HG02938 (cell line): ENCODE measurements around the gene PTPRG.

Experiments
- ATAC-seq: cut with Tn5 transposase; IDR thresholded peaks from one replicate; pipeline ENCODE4 v1.9.1; 2021; ENCODE audit warnings: mild to moderate bottlenecking, moderate library complexity; ENCODE audit not compliant: unreplicated experiment

The PTPRG gene

DNA sequence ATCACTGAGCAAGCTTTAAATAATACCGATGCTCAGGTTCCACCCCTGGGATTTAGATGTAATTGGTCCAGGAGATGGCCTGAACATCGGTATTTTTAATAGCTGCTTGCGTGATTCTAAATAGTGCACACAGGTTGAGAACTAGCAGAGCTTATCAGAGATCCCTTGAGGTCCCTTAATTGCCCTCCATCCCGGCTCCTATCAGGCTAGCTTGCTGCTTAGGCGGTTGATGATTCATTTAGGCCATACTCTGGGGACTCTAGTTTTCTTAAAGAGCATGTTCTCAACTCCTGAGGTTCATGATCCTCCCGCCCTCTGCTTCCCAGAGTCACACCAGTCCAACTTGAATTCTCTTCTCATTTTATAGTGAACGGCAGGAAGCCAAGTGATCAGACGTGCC, 531.7 kb downstream of the PTPRG start:
- ATAC-seq, result no peak

DNA sequence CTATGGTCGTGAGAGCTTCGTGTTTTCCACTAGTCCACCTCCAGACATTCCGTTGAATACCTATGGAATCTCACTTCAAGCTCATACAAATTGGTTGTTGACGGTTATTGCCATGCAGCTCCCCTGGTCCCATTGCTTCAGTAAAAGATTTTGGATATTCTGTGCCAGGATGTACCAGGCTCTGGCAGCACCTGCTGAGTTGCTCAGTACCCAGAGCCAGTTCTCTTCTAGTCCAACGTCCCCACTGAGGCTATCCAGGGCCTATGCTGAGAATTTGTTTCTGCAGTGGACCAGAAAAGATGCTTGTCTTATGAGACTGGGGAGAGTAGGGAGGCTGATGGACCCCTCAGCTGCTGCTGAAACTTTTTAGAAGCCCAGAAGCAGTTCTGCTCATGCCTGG, 533.1 kb downstream of the PTPRG start:
- no peak for ATAC-seq

DNA sequence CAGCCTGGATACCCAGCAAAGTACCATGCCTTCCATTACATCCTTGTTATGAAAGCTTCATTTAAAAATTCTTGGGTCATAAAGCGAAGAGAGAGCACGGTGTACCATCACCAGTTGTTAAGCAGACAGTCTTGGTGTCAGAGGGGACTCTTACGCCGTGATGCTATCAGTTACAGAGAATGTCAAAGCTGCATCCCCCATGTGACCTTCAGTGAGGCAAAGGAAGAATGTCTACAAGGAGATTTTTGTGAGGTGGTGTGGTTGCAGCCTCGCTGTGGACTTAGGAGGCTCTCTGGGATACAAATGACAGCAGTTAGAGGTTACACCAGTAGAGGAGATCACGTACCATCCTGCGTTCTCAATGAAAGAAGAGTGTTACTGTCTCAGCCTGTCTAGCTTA, 533.7 kb downstream of the PTPRG start:
- no peak for ATAC-seq

DNA sequence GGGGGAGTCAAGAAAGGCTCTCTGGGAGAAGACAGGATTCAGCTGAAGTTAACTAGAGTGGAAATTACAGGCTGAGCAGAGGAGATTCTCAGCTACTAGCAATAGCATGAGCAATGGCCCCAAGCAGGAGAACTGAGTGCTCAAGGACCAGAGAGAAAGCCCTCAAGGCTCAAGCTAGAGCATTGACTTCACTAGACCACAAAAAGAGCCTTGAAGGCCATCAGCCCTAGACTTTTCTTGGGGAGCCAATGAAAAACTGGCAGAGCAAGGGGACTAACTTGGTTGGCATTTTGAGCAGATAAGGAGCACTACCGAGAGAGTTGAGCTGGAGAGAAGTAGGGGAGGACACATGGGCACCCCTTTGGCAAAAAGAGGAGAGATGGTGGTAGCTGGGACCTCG, 534.4 kb downstream of the PTPRG start:
- no peak for ATAC-seq

- ATAC-seq, result no peak
These were observed 535.1 kb downstream of the PTPRG start for GRCh38 chr3:62096521-62096920.

DNA sequence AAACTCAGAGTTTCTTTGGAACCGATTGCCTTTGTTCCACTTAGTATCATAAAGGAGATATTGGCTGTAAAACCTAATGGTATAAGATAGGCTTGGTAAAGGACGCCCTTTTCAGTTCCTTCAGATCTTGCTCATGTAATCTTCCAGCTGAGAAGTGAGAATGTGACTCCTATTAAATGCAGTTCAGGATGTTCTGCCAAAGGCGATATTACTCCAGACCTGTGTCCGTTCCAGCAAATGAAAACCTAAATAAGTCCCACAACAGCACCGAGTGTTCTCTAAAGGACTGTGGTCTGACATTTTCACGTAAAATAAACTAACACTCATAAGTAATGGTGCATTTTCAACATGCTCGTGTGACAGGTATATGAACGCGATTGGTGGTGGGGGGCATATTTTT, 535.8 kb downstream of the PTPRG start:
- ATAC-seq, result no peak

GRCh38 chr3:62098646-62099365, 537.4 kb downstream of the PTPRG start:
- no peak for ATAC-seq

DNA sequence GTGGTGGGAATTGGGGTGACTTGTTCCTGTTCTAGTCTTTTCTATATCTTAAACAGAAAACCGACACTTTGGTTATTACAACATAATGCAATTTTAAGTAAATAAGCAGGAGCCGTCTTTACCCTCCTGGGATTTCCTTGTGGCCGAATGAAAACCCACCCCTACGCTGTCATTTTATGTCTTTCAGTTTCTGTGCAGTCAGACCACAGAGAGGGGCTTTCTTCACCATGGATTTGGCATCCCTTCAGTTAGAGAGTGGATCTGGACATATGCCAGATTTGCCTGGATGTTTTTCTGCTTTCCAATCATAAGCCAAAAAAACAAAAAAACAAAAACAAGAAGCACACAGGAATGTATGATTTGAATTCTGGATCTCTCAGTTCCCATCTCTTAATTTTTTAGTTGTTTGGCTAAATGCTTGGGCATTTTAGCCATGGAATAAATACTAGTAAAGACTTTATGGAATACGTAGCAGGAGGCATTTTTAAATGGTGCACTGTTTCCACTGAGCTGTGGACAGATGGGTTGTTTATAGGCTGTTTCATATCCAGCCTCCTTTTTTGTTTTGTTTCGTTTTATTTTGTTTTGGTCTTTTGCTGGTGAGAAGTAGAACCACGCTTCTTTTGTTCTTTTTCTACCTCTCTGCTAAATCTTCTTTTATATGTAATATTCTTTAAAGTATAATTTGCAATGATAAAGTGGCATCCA, 539.1 kb downstream of the PTPRG start:
- no peak for ATAC-seq

GRCh38 chr3:62101488-62101887, 540.1 kb downstream of the PTPRG start:
- ATAC-seq, result no peak

DNA sequence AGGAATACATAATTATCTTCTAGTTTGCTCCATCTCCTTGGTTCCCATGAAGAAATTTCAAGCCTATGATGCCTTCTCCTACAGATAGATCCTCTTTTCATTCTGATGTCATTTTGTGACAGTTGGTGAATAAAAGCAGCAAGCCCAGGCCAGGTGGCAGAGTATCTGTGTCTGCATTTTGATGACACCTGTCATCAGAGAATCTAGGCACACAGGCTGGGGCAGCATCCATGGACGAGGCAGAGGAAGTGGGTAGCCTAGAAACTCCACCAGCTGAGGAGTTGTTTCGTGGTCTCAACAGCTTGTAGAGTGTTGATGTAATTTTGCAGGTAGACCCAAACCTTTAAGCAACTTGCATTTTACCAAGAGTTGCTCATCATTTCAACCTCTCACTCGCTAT, 542.2 kb downstream of the PTPRG start:
- ATAC-seq, result no peak

- ATAC-seq, result no peak
These were observed 548.2 kb downstream of the PTPRG start for GRCh38 chr3:62109534-62109933.

GRCh38 chr3:62110443-62111225, 549.3 kb downstream of the PTPRG start:
- no peak for ATAC-seq

DNA sequence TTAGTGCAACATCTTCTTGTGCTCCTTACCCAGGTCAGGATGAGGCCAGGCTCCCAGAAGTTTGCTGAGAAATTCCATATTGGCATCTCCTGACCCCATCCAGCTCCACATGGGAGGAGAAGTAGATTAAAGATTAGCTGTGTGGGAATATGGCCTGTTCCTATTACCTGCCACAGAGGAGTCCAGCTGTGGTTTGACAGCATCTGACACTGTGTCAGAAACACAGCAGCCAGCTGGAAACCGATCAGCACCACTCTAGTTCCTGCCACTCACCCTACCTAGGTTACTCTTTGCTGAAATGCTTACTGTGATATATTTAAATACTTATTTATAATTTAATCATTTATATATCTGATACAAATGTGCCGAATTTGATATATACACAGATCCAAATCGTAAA, 551.7 kb downstream of the PTPRG start:
- no peak for ATAC-seq

DNA sequence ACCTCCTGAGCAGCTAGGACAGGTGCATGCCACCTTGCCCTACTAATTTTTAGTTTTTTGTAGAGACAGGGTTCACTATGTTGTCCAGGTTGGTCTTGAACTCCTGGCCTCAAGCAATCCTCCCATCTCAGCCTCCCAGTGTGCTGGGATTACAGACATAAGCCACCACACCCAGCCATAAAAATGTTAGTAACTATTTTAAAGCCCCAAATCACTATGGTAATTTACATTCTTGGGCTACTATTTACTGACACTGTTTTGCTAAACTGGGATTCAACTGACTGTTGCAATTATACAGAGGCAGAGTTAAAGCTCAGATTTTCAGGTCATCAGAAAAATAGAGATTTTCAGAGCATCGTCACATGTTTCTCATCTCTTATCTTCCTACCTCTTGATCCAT, 553.4 kb downstream of the PTPRG start:
- ATAC-seq, result no peak

DNA sequence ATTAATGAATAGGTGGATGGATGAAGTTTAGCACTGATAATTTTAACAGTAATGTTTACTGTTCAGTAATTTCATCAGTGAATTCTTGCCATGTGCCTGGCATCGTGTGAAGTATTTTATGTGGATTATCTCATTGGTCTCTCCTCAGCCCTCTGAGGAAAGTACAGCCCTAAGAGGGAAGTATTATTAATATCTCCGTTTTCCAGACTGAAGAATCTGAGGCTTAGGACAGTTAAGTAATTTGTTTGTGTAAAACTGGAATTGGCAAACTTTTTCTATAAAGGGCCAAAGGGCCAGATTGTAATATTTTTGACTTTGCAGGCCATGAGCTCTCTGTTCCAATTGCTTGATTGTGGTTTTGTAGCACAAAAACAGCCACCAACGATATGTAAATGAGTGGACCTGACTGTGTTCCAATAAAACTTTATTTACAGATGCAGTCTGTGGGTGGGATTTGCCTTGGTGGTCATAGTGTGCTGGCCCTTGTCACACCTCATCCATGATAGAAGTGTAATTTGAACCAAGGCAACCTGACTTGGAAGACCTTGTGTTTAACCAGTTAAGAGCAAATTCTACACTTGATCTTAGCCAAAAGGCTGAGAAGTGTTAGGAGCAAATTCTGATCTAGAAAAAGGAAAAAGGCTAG, 556.7 kb downstream of the PTPRG start:
- ATAC-seq, result no peak

GRCh38 chr3:62119139-62119538, 557.8 kb downstream of the PTPRG start:
- no peak for ATAC-seq

DNA sequence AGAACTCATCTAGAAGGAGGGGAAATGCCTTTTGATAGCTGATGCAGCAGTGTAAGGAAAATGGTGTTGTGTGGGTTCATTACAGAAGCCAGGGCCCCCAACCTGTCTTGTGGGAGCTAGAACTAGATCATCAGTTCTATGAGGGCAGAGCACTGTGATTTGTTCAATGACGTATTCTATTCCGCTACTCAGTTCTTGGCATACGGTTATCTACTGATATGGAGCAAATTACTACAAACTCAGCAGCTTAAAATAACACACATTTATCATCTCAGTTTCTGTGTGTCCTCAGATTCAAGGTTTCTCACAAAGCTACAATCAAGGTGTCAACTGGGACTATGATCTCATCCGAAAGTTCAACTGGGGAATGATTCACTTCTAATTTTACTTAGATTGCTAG, 561.4 kb downstream of the PTPRG start:
- ATAC-seq, result no peak

DNA sequence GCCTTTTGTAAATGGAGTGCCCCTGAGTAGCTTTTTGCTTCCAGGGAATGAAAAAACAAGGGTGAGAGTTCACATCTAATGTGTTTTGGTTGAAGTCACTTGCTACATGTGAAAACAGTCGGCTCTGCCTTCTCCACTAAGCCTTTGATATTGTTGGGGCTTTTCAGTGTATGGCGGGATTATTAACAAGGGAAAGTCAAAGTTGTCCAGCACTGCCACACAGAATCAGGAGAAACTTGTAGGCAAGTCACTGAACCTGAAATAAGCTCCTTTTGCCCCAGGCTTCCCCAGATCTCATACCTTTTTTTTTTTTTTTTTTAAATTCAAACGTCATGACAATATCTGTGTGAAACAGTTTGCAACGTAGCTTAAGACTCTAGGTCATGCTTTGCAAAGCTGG, 564.0 kb downstream of the PTPRG start:
- ATAC-seq, result no peak

- no peak for ATAC-seq
These were observed 565.7 kb downstream of the PTPRG start for GRCh38 chr3:62127116-62127515.

GRCh38 chr3:62128051-62128450, 566.7 kb downstream of the PTPRG start:
- ATAC-seq, result no peak

GRCh38 chr3:62128681-62129080, 567.3 kb downstream of the PTPRG start:
- ATAC-seq, result no peak
